H1 (cell line): ENCODE measurements around the gene SLC30A7. TPM values are rescaled to one million over a fixed set of nuclear protein-coding genes. Genes with fewer than 3 reads are reported as not detected.
A peak's percentile ranks its signal among the peaks of the same experiment; 100 is the strongest.

Experiments
- ATF2 ChIP-seq: IDR thresholded peaks from 2 replicates; pipeline ENCODE4 v1.6.1; 2012; ENCODE audit warnings: low read length, inconsistent platforms
- ATF3 ChIP-seq: IDR thresholded peaks from 2 replicates; pipeline ENCODE4 v1.6.1; 2011; ENCODE audit warnings: low read depth, mild to moderate bottlenecking, low read length; ENCODE audit not compliant: insufficient read depth
- CBX5 ChIP-seq: fragments of 300-800, 300-1000 bp; sonication (generic); IDR thresholded peaks from 2 replicates; pipeline ENCODE4 v1.7.1; 2016; ENCODE audit warnings: antibody characterized with exemption, low read length, low read depth
- CBX8 ChIP-seq: fragments of 300-800, 300-1000 bp; sonication (generic); IDR thresholded peaks from 2 replicates; pipeline ENCODE4 v1.7.1; 2016; ENCODE audit warnings: low read depth, low read length, borderline replicate concordance
- CEBPB ChIP-seq: IDR thresholded peaks from 2 replicates; pipeline ENCODE4 v1.6.1; 2012; ENCODE audit warnings: low read depth, low read length
- CREB1 ChIP-seq: IDR thresholded peaks from 2 replicates; pipeline ENCODE4 v1.6.1; 2012; ENCODE audit warnings: inconsistent platforms
- CTCF ChIP-seq, 3 experiments: IDR thresholded peaks; 1 replicate in 2 of 3; 2 replicates in 1 of 3; pipeline versions ENCODE4 v1.5.1 to v1.6.1; 2011; ENCODE audit warnings: low read length in 3 of 3, mild to moderate bottlenecking in 3 of 3, inconsistent platforms in 2 of 3, low read depth in 1 of 3, moderate library complexity in 1 of 3; ENCODE audit not compliant: insufficient read depth in 1 of 3; ENCODE audit errors: control extremely low read depth in 1 of 3
- HDAC6 ChIP-seq: IDR thresholded peaks from one replicate; pipeline ENCODE4 v1.7.1; 2012; ENCODE audit warnings: low read depth, mild to moderate bottlenecking, inconsistent platforms, low read length, moderate library complexity
- JUND ChIP-seq: IDR thresholded peaks from 2 replicates; pipeline ENCODE4 v1.6.1; 2011; ENCODE audit warnings: mild to moderate bottlenecking, improper control_type of control experiment, low read length
- KDM4A ChIP-seq: IDR thresholded peaks from one replicate; pipeline ENCODE4 v1.7.1; 2012; ENCODE audit warnings: low read depth, mild to moderate bottlenecking, moderate library complexity, low read length, inconsistent platforms; ENCODE audit not compliant: severe bottlenecking
- KDM5A ChIP-seq: fragments of 200-600 bp; IDR thresholded peaks from 2 replicates; pipeline ENCODE4 v1.7.1; 2012; ENCODE audit warnings: mild to moderate bottlenecking, low read length, inconsistent platforms, mixed read lengths
- PHF8 ChIP-seq: fragments of 200-600 bp; sonication (generic); conservative IDR thresholded peaks from 2 replicates; pipeline ENCODE4 v1.7.1; 2012; ENCODE audit warnings: low read depth, mild to moderate bottlenecking, inconsistent platforms, low read length, moderate library complexity
- POLR2A ChIP-seq, 2 experiments: IDR thresholded peaks; 1 replicate in 1 of 2; 2 replicates in 1 of 2; pipeline ENCODE4 v1.6.1; 2011; ENCODE audit warnings: low read depth in 2 of 2, low read length in 2 of 2, mild to moderate bottlenecking in 2 of 2; ENCODE audit errors: control extremely low read depth in 1 of 2
- POLR2AphosphoS5 ChIP-seq: IDR thresholded peaks from 2 replicates; pipeline ENCODE4 v1.6.1; 2011; ENCODE audit warnings: low read depth, low read length
- RFX5 ChIP-seq: IDR thresholded peaks from 2 replicates; pipeline ENCODE4 v1.6.1; 2011; ENCODE audit warnings: low read depth, low read length, improper control_type of control experiment, borderline replicate concordance
- RNF2 ChIP-seq: fragments of 200-900, 300-1000 bp; sonication (generic); IDR thresholded peaks from 2 replicates; pipeline ENCODE4 v1.7.1; 2016; ENCODE audit warnings: borderline replicate concordance, low read depth, mild to moderate bottlenecking, antibody characterized with exemption, low read length; ENCODE audit not compliant: poor library complexity, severe bottlenecking; ENCODE audit errors: missing control alignments
- SIRT6 ChIP-seq: IDR thresholded peaks from one replicate; pipeline ENCODE4 v1.7.1; 2012; ENCODE audit warnings: low read length, inconsistent platforms
- SP2 ChIP-seq: IDR thresholded peaks from 2 replicates; pipeline ENCODE4 v1.6.1; 2012; ENCODE audit warnings: mild to moderate bottlenecking, low read length, inconsistent platforms
- SP4 ChIP-seq: IDR thresholded peaks from 2 replicates; pipeline ENCODE4 v1.6.1; 2012; ENCODE audit warnings: low read length, inconsistent platforms
- TCF12 ChIP-seq: IDR thresholded peaks from 2 replicates; pipeline ENCODE4 v1.6.1; 2011; ENCODE audit warnings: low read depth, mild to moderate bottlenecking, low read length
- polyA plus RNA-seq, 7 experiments: library from polyadenylated mRNA; depleted of rRNA in 3 of 7; stranded (reverse) in 5 of 7; unstranded in 2 of 7; fragments of >200 nt in 5 of 7; fragments of 200-250 nt in 2 of 7; gene quantifications; 1 replicate in 5 of 7; 2 replicates in 1 of 7; 4 replicates in 1 of 7; pipeline versions ENCODE4 v1.2.1 to v1.2.3, GENCODE V29; 2011 to 2013; ENCODE audit warnings: missing spikeins in 2 of 7, mixed read lengths in 2 of 7
- total RNA-seq: library from RNA; stranded (reverse); fragmentation: NEBNext Ultra II Directional; extraction: Animal tissue kit (Norgen Biotek cat#: 25700); gene quantifications from 2 replicates; pipeline ENCODE4 v1.2.1, GENCODE V29; 2021

Gene SLC30A7
- total and polyA plus RNA-seq, 2 of the 8 experiments (the other 6 are each of a cell fraction or from before 2014, with no cell fraction given) = 5.5 to 22.1 TPM

GRCh38 chr1:100895540-100896480 lies at the start of gene SLC30A7 (continued):
- TF ChIP-seq CTCF (IDR thresholded peaks at IDR 0.05; ENCODE audit: control extremely low read depth in 1 of 3, insufficient read depth in 1 of 3, low read depth in 1 of 3, low read length in 3 of 3) = no peak
- no peak for TF ChIP-seq JUND
- peak; percentile 64 for TF ChIP-seq KDM4A
- no peak; the same call in 1 of the 2 replicates for TF ChIP-seq CREB1
- TF ChIP-seq PHF8 = peak; percentile 63
- TF ChIP-seq POLR2A (IDR thresholded peaks at IDR 0.05; ENCODE audit: control extremely low read depth in 1 of 2, low read depth in 2 of 2, low read length in 2 of 2) = peak; percentile 73 to 87
- TF ChIP-seq TCF12 = no peak
- no peak for TF ChIP-seq SP2
- no peak for TF ChIP-seq RNF2
- TF ChIP-seq ATF3 = no peak
- no peak for TF ChIP-seq HDAC6
- no peak for TF ChIP-seq CEBPB
- TF ChIP-seq RFX5 = no peak
- no peak for TF ChIP-seq KDM5A
- TF ChIP-seq SP4 = no peak
- TF ChIP-seq CBX5 = no peak
- TF ChIP-seq POLR2AphosphoS5 = peak; percentile 67
- no peak for TF ChIP-seq CBX8
- TF ChIP-seq SIRT6 = no peak
- TF ChIP-seq ATF2 = no peak
